Measurements from ENCODE around the gene ARMC12. TPM values are rescaled to one million over a fixed set of nuclear protein-coding genes. Genes with fewer than 3 reads are reported as not detected.

The ARMC12 gene
- total RNA-seq, 1 experiment from 2014 or later, result not detected

- POLR2A ChIA-PET, result no interaction called here
- H3K4me1 Mint-ChIP-seq (ENCODE audit: low read depth, unreplicated experiment), result no peaks in the 10 kb centered on the region
These were observed 19.1 kb upstream of the ARMC12 start for GRCh38 chr6:35717449-35718374.

GRCh38 chr6:35718375-35718736 lies 18.5 kb upstream of the ARMC12 start:
- Mint-ChIP-seq H3K4me1 (ENCODE audit: low read depth, unreplicated experiment) (no peaks in the 10 kb centered on the region), H3K9me3 (ENCODE audit: unreplicated experiment) (no peaks in the 10 kb centered on the region), H3K27ac (ENCODE audit: unreplicated experiment) (no peak overlapping the region), H3K27me3 (ENCODE audit: insufficient read depth, unreplicated experiment) (no peaks in the 10 kb centered on the region), H3K36me3 (ENCODE audit: insufficient read depth, unreplicated experiment) (no peaks in the 10 kb centered on the region), H3K4me3 (ENCODE audit: unreplicated experiment) (no peak overlapping the region)
- Histone ChIP-seq H3K4me3 (ENCODE audit: low read depth, low read length) (no peak overlapping the region), H3K36me3 (ENCODE audit: control insufficient read depth, insufficient read depth, low read length) (no peaks in the 10 kb centered on the region), H3K9me3 (no peaks in the 10 kb centered on the region), H3K27me3 (replicated peaks; ENCODE audit: control insufficient read depth, insufficient read depth, low read length) (no peaks in the 10 kb centered on the region), H3K4me1 (peaks cover 8% of the 10 kb centered on the region; the same call in 1 of the 2 replicates)
- CTCF ChIA-PET, result no interaction called here
- intact Hi-C loops (cut with micrococcal nuclease; ENCODE audit: unreplicated experiment), result no loop called here
- TF ChIP-seq CTCF (IDR thresholded peaks at IDR 0.05; ENCODE audit: insufficient read depth in 1 of 2, low read depth in 1 of 2, low read length in 1 of 2, severe bottlenecking in 1 of 2, unreplicated experiment in 1 of 2), result no peak
- no TSS peak for BruUV-seq (replicated peaks)
- DNase-seq, result no peak
- POLR2A ChIA-PET, result no interaction called here

More at GRCh38 chr6:35717449-35718374, 19.1 kb upstream of the ARMC12 start:
- intact Hi-C loops (cut with micrococcal nuclease; ENCODE audit: unreplicated experiment), result no loop called here
- Mint-ChIP-seq H3K27ac (ENCODE audit: unreplicated experiment) (no peak overlapping the region), H3K27me3 (ENCODE audit: insufficient read depth, unreplicated experiment) (no peaks in the 10 kb centered on the region), H3K9me3 (ENCODE audit: unreplicated experiment) (no peaks in the 10 kb centered on the region), H3K4me3 (ENCODE audit: unreplicated experiment) (no peak overlapping the region), H3K36me3 (ENCODE audit: insufficient read depth, unreplicated experiment) (no peaks in the 10 kb centered on the region)
- H3K4me3 ChIP-seq (ENCODE audit: low read depth, low read length), result no peak overlapping the region
- no peaks in the 10 kb centered on the region for H3K9me3 ChIP-seq
- H3K27me3 ChIP-seq (replicated peaks; ENCODE audit: control insufficient read depth, insufficient read depth, low read length), result no peaks in the 10 kb centered on the region
- DNase-seq, result no peak
- TF ChIP-seq CTCF (IDR thresholded peaks at IDR 0.05; ENCODE audit: insufficient read depth in 1 of 2, low read depth in 1 of 2, low read length in 1 of 2, severe bottlenecking in 1 of 2, unreplicated experiment in 1 of 2), result no peak
- H3K4me1 ChIP-seq, result peaks cover 8% of the 10 kb centered on the region; the same call in 1 of the 2 replicates
- CTCF ChIA-PET, result no interaction called here
- no peaks in the 10 kb centered on the region for H3K36me3 ChIP-seq (ENCODE audit: control insufficient read depth, insufficient read depth, low read length)
- no TSS peak for BruUV-seq (replicated peaks)

- ChIA-PET CTCF (interaction anchor here (0.5 kb wide), 1 partner anchor 19 kb away, joined by 3 read pairs; no protein-coding TSS in a partner anchor), POLR2A (no interaction called here)
- Mint-ChIP-seq H3K27ac (ENCODE audit: unreplicated experiment) (no peak overlapping the region), H3K4me3 (ENCODE audit: unreplicated experiment) (no peak overlapping the region), H3K27me3 (ENCODE audit: insufficient read depth, unreplicated experiment) (no peaks in the 10 kb centered on the region), H3K36me3 (ENCODE audit: insufficient read depth, unreplicated experiment) (no peaks in the 10 kb centered on the region), H3K9me3 (ENCODE audit: unreplicated experiment) (no peaks in the 10 kb centered on the region), H3K4me1 (ENCODE audit: low read depth, unreplicated experiment) (no peaks in the 10 kb centered on the region)
- Histone ChIP-seq H3K4me3 (ENCODE audit: low read depth, low read length) (no peak overlapping the region), H3K36me3 (ENCODE audit: control insufficient read depth, insufficient read depth, low read length) (no peaks in the 10 kb centered on the region), H3K9me3 (no peaks in the 10 kb centered on the region), H3K27me3 (replicated peaks; ENCODE audit: control insufficient read depth, insufficient read depth, low read length) (no peaks in the 10 kb centered on the region), H3K4me1 (peaks cover 8% of the 10 kb centered on the region; the same call in 1 of the 2 replicates)
- BruUV-seq (replicated peaks), result no TSS peak
- intact Hi-C loops (cut with micrococcal nuclease; ENCODE audit: unreplicated experiment), result no loop called here
- no peak for TF ChIP-seq CTCF (IDR thresholded peaks at IDR 0.05; ENCODE audit: insufficient read depth in 1 of 2, low read depth in 1 of 2, low read length in 1 of 2, severe bottlenecking in 1 of 2, unreplicated experiment in 1 of 2)
- DNase-seq, result no peak
These were observed 17.9 kb upstream of the ARMC12 start for GRCh38 chr6:35718911-35719381.

Measured in Caco-2 (cell line).